Measurements from ENCODE around the gene ABHD15.
"Not testable (repeated sequence)": the region's sequence is repeated elsewhere in the genome, so short reads cannot be mapped to it uniquely, and the experiment has no call there.

Gene ABHD15

DNA sequence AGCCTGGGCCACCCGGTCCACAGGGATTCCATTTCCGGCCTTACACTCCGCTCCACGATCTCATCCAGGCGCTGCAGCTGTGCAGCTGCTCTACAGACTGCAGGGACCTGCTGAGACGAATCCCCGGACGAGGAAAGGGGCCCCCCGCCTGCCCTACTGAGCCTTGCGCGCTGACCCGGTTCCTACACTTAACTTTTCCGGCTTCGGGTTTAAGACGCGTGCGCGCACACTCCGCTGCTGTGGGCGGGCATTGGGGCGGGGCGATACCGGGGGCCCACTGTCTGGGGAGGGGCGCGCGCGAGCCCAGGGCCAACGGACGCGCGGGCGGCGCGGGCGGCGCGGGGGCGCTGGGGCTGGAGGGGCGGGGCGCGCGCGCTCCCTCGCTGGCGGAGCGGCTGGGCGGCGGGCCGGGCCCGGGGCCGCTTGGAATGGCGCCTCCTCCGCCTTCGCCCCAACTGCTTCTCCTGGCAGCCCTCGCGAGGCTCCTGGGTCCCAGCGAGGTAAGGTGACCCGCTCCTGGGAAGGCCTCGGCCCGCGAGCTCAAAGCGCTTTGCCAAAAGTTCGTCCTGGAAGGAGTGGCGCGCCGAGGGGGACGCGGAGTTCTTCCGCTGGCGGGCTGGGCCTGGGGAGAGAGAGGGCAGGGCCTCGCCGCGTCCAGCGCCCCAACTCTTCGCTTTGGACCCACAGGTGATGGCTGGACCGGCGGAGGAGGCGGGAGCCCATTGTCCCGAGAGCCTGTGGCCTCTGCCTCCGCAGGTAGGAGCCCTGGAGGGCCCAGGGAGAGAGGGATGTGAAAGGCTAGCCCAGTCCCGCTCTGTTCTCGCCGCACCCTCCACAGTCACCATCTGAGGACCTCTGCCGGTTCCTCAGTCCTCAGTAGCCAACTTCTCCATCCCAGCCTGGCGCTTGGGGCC lies 1.8 kb upstream of the ABHD15 start, which contains the start of gene TP53I13:
TP53I13 (plus strand) TSS at position 371 of the 914 bp plus-strand sequence; CDS start at position 429, 58 bp downstream.
- DNase-seq: peak; percentile 64

DNA sequence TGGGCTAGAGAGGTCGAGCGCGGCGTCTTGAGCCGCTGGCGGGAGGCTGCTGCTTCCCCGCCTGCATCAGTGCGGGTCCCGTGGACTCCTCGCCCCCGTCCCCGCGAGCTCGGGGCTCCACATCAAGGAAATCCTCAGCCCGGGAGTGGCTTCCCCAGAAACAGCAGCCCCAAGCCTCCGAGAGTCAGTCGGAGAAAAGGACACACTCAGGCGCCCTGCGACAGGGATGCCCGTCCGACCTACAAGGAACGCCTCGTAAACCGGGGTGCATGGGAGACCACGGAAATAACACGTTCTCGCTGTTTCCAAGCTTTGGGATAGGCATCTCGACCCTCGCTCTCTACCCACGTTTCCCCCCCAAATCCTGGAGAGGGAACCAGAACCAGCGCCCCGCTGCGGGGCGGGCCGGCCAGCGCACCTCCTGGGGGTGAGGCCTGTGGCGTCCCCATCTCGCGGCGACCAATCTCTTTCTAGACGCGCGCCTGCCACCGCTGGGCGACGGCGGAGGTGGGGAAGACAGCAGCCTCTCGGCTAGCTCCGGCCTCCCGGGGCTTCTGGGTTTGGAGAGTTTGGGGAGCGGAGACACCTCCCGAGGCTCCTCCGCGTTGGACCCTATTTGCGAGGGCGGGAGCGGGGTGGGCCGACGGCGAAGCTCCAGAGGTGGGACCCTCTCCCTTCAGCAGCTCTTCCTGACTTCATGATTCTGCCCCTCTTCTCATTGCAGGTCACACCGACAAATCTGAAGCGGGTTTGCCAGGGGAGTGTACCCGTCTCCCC lies 905 bp upstream of the ABHD15 start:
- DNase-seq: peak; percentile 49

GRCh38 chr17:29567304-29567553 lies 392 bp upstream of the ABHD15 start:
- no peak for DNase-seq

DNA sequence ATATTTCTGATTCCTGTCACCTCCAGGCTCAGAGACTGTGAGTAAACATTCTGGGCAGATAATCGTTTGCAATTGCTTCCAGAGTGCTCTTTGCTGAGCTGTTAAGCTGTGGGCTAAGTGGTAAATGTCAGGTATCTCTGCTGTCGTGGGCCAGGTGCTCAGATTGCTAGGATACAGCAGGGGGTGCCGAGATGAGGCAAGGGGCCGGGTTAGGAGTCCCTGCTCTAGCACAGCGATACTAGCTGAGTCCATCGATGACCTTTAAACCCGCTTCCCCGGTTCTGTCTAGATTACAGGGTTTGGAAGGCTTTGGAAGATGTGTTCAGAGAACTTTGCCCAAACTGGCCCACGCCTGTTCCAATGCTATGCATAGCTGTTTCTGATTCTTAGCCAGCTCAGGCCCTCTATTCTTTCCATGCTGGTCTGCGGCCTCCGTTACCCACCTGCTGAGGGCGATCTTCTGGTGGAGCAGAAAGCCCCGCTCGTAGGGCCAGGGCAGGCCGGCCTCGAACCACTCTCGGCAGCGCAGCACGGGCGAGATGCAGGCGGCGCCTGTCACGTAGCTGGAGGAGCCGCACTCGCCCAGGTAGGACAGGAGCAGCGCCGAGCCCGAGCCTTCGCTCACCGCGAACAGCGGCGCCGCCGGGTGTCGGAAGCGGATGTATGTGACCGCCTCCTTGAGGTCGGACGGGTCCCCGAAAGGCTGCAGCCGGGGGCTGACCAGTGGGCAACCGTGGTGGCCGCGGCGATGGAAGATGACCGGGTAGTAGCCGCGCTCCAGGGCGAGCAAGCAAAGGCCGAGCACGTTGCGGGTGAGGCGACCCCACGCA lies 979 bp downstream of the ABHD15 start:
- peak; percentile 24 for DNase-seq

- no peak for DNase-seq
Measured at GRCh38 chr17:29563816-29564215, 3.0 kb downstream of the ABHD15 start.

GRCh38 chr17:29562615-29563014 lies 4.2 kb downstream of the ABHD15 start:
- no peak for DNase-seq

DNA sequence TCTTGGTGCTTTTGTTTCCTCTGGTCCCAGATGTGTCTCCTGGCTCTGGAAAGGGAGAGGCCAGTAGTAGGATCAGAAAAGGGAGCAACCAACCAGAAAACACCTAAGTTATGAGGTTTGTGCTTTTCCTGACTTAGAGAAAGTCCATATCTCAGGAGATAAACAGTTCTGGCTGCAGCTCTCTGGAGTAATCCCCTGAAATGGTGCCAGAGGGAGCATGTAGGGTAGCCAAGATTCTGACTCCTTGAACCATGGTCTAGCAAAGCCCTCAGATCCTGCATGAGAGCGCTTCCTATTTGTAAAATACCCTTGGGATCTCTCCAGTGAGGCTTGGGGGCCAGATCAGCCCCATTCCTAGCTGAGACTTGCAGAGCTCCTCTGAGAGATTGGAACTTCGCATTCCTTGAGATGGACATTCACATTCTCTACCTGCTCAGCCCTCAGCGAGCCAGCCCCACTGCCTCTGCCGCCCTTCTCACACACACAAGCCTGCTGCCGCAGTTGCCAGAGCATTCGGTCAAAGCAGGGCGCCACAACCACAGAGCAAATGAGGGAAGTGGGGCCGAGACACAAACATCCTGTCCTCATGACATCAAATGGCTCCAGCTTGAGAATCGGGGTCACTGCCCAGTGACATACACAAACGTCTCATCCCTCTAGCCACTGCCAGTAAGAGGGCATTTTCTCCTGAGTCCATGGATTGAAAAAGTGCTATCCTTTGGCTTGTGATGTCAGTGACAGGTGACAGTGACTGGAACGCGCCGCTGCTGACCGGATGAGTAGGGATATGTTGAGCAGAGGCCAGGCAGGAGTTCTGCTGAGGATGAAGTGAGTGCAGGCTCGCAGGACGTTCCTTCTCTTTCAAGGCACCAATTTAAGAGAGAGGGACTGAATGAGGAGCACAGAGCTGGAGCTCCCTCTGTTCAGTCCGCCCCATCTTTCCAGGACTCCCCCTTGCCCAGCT lies 5.0 kb downstream of the ABHD15 start:
- peak; percentile 16 for DNase-seq

- DNase-seq: no peak
Measured at GRCh38 chr17:29560316-29560715, 6.5 kb downstream of the ABHD15 start.

DNA sequence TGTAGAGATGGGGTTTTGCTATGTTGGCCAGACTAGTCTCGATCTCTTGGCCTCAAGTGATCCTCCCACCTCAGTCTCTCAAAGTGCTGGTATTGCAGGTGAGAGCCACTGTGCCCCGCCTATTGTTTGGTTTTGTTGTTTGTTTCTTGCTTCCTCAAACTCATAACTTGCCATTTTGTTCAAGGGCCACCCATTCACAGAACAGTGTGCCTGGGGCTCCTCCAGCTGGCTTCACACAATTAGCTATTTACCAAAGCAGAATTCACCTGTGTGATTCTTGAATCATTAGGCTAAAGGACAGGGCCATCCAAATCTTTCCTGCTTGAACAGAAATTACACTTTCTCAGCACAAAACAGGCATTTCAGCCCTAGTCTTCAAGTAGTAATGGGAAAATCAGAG lies 7.2 kb downstream of the ABHD15 start:
- no peak for DNase-seq

- not testable (repeated sequence) for DNase-seq
Measured at GRCh38 chr17:29558139-29558538, 8.7 kb downstream of the ABHD15 start.

GRCh38 chr17:29557739-29558116 lies 9.1 kb downstream of the ABHD15 start:
- DNase-seq: no peak

- no peak for DNase-seq
Measured at GRCh38 chr17:29557085-29557738, 9.6 kb downstream of the ABHD15 start.

DNA sequence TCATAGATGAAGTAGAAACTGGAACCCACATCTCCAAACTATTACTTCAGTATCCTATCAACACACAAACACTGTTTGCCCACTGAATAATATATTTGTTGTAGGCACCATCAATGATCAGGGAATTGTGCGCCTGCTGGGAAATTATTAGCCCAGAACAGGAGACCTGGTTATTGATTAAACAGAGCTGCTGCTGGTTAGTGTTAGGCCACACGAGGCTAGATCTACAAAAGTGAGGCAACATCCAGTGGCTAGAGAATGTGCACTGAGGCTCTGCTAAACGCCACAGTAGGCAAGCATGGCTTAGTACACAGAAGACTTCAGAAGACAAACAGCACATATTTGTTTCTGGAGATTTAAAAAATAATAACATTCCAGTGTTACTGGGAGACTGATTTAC lies 11.0 kb downstream of the ABHD15 start:
- no peak for DNase-seq

DNA sequence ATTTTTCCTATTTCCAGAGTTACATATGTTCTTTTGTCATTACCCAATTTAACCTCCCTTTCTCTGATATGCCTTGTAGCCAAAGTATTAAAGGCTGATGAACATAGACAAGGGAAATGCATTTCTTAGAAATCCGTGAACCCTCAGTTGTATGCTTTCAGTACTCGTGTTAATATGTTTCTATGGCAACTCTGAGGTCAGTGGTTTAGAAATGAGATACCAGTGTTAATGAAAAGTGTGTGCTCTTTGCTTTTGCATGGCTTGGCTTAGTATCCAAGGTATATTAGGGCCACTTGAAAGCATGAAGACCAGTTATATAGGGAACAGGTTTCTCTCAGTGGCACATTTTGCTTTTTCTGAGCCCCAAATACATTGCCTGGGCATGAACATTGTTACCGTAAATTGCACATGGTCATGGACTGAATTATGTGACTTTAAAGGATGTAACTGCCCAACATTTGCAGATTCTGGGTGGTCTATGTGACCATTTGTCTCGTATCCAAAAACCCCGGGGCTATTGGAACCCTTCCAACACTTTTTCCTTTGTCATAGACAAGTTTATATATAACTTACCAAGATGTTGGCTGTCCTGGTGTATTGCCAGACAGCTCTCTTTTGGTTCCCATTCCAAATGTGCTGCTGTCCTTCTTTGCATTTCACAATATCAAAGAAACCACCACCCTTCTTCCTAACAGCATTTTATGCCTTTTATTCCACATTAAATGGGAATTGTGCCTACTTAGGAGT lies 17.5 kb downstream of the ABHD15 start:
- no peak for DNase-seq

DNA sequence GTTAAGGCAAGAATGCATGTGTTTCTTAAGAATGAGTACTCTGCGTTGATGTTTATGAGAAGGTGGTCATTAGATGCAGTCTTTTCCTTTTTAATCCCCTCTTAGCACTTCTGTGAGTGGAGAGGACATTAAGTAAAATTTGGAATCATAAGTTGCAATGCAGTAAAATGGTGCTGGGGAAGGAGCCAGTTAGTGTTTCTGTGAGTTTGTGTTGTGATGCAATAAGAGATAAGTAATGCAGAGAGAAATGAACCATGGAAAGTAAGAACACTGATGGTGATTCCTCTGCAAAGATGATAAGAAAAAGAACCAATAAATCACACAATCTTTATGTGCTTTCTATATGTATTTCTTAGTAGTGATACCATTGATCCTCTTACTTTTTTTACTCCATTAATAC lies 20.0 kb downstream of the ABHD15 start:
- no peak for DNase-seq

DNA sequence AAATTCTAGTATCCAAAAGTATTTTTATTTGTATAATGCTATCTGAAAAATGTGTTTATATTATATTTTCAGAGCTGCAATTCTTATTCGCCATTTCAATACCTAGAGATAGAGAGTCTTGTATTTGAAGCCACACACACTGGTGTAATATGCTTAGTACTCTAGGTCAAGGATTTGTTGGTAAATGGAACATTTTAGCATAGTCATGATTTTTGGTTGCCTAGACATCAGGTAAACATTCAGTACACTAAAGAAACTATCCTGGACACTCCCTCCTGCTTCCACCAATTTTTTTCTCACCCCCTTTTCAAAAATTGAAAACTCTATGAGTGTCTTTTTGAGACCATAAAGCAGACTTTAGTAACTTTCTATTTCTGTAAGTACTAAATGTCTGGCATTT lies 20.8 kb downstream of the ABHD15 start:
- DNase-seq: no peak

DNA sequence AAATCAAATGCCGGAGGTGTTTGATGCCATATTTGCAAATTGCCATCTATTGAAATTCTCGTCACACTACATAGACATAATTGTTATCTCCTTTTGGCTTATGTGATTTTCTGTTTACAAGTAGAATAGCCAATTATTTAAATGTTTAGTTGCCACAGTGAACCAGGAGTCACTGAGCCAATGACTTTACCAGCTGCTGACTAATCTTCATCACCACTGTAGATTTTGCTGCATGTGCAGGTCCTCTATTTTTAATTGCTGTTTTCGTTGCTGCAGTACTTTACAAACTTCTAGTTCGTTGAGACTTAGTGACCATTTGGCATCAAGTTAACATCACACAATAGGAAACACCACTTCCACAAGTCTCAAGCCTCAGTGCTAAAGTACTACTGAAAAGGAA lies 22.8 kb downstream of the ABHD15 start:
- DNase-seq: no peak

- DNase-seq: no peak
Measured at GRCh38 chr17:29533976-29534375, 32.9 kb downstream of the ABHD15 start.

- no peak for DNase-seq
Measured at GRCh38 chr17:29526322-29526721, 40.5 kb downstream of the ABHD15 start.

GRCh38 chr17:29524692-29525091 lies 42.1 kb downstream of the ABHD15 start:
- no peak for DNase-seq

- DNase-seq: no peak
Measured at GRCh38 chr17:29518359-29518758, 48.5 kb downstream of the ABHD15 start.

Data from KG1 (cell line).